NCI-H446 (cell line): ENCODE measurements around the gene LGALS9.
A peak's percentile ranks its signal among the peaks of the same experiment; 100 is the strongest.
"Not testable (repeated sequence)": the region's sequence is repeated elsewhere in the genome, so short reads cannot be mapped to it uniquely, and the experiment has no call there.

Source experiments
- DNase-seq, 2 experiments: peaks; one replicate each; lab custom pipeline; 2025; lab: John Stamatoyannopoulos, UW

The LGALS9 gene

DNA sequence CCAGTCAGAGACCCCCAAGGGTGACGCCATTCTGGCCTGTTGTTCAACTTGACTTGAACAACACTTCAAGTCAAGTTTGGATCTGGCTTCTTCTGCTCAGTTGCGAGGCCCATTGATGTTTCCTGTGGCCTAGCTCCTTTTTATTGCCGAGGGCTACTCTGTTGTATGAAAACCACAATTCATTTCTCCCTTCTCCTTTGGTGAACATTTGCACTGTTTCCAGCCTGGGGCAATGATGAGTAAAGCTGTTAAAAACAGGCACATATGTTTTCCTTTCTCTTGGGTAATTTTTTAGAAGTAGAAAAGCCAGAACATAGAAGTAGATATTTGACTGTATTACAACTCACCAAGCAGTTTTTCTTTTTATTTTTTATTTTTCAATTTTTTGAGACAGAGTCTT is 1.7 kb upstream of the LGALS9 start:
- DNase-seq = not testable (repeated sequence)

GRCh38 chr17:27631411-27631760 is 398 bp downstream of the LGALS9 start:
- no peak for DNase-seq

- DNase-seq = no peak
Observed at GRCh38 chr17:27631897-27632725, 1.1 kb downstream of the LGALS9 start.

DNA sequence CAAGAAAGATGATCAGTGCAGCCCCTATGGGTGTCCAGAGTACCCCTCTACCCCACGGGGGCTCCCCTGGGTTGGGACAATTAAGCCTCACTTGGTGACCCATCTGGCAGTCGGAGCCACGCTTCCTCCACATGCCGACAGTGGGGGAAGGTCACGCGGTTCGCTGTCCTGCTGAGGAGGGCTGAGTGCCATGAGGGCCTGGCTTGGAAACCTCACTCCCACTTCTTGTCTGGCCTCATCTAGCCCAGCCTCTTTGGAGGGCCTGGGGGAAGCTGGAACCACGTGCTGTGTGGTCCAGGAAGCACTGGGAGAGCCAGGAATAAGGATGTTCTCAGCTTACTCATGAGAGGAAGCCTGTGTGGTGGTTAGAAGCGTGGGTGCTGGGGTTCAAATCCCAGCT is 1.8 kb downstream of the LGALS9 start:
- DNase-seq = not testable (repeated sequence)

- DNase-seq = no peak
Observed at GRCh38 chr17:27633312-27634025, 2.5 kb downstream of the LGALS9 start.

DNA sequence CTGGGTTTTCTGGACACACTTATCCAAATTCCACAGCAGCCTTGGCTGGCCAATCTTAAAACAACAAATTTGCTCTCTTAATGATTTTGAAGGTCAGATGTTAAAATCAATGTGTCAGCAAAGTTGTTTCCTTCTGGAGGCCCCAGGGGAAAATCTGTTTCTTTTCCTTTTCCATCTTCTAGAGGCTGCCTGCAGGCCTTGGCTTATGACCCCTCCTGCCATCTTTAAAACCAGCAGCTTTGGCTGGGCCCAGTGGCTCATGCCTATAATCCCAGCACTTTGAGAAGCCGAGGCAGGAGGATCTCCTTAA is 3.0 kb downstream of the LGALS9 start:
- no peak for DNase-seq

- DNase-seq = no peak
Observed at GRCh38 chr17:27634776-27635175, 3.8 kb downstream of the LGALS9 start.

DNA sequence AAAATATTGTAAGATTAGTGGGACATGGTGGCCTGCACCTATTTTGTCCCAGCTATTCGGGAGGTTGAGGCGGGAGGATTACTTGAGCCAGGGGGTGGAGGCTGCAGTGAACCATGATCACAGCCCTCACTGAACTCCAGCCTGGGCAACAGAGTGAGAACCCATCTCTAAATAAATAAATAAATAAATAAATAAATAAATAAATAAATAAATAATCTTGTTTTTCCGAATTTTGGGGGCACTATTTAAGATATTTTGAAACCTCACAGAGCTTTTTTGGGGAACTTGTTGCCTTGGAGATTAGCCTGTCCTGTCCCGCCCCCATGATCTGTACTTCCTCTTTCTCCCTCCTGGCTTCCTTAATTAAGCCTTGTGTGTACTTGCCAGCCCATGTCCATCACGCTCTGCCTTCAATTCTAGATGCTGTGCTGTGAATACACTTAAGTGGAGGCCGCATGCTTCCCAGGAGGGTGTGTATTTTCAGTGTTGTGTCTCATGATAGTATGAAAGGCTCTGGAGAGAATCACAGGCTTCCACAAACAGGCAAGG is 4.4 kb downstream of the LGALS9 start:
- no peak for DNase-seq

- not testable (repeated sequence) for DNase-seq
Observed at GRCh38 chr17:27636005-27636520, 5.1 kb downstream of the LGALS9 start.

- DNase-seq = not testable (repeated sequence)
Observed at GRCh38 chr17:27637818-27638217, 6.8 kb downstream of the LGALS9 start.

DNA sequence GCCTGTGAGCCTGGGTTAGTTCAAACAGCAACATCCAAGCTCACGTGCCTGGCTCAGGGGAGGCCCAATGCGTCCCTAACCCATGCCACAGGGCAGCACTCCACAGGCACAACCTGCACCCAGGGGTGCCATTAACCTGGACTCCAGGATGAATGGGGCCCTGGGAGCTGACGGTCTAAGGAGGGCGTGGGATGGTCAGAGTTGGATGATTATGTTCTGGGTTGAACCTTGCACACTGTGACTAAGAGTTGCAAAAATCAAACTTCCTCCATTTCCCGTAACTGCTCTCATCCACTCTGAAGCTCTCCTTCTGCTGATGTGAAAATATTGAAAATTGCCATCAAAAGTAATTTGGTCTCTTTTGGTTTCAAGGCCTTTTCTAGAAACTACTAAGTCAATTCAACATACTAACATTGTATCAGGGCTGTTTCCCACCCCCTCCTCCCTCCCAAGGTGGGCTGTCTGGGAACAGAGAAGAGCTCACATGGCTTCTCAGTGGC is 7.5 kb downstream of the LGALS9 start:
- DNase-seq = not testable (repeated sequence)

DNA sequence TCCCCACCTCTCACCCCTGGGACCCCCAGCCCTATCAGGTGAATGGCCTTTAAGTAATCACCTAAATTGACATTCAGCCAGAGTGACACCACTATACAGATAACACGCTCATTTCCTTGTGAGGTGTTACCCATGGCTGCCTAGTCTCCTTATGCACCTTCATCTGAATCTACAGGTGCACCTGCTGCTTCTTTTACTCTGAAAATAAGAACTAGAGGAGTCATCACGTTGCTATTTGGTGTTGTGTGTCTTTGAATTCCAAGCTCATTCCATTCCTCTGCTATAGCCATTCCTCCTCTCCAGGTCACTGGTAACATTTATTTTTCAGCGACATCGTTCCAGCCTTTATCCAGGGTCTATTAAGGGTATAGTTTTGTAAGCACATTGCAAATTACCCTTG is 9.8 kb downstream of the LGALS9 start:
- no peak for DNase-seq

DNA sequence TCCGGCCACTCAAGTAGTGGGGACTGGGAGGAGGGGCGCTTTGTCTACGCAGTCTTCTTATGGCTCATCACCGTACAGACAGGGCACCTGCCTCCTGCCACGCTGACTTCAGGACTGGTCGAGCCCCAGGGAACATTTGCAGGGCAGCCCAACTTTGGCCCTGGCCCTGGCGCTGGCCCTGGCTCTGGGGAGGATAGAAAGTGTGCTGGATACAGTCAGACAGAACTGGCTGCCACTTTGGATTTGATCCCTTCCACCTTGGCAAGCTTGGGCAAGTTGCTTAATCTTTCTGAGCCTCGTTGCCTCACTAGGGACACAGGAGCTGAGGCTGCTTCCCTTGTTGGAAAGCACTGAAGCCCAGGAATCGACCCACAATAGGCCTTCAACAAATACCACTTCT is 13.6 kb downstream of the LGALS9 start:
- DNase-seq = no peak

- DNase-seq = not testable (repeated sequence)
Observed at GRCh38 chr17:27645621-27646020, 14.6 kb downstream of the LGALS9 start.

GRCh38 chr17:27646232-27646631 is 15.2 kb downstream of the LGALS9 start:
- no peak for DNase-seq

DNA sequence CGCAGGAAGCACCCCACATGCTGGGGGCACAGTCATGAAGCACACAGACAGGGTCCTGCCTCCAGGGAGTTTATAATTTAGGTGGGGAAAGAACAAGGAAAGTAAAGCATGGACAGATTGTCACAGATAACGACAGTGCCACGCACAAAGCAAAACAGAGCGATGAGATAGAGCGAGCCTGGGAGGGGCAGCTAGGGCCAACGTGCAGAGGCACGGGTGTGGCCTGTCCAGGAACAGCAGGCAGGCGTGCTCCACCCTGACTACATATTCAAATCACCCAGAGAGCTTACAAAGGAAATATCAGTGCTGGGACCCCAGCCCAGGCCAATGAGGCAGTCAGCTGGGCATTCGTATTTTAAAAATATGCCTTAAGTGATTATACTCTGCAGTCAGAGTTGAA is 16.8 kb downstream of the LGALS9 start:
- no peak for DNase-seq

DNA sequence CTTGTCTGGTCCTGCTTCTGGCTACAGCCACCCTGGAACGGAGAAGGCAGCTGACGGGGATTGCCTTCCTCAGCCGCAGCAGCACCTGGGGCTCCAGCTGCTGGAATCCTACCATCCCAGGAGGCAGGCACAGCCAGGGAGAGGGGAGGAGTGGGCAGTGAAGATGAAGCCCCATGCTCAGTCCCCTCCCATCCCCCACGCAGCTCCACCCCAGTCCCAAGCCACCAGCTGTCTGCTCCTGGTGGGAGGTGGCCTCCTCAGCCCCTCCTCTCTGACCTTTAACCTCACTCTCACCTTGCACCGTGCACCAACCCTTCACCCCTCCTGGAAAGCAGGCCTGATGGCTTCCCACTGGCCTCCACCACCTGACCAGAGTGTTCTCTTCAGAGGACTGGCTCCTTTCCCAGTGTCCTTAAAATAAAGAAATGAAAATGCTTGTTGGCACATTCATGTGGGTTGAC is 18.2 kb downstream of the LGALS9 start:
- DNase-seq = not testable (repeated sequence)

- no peak for DNase-seq
Observed at GRCh38 chr17:27649929-27650328, 18.9 kb downstream of the LGALS9 start.

GRCh38 chr17:27650836-27651235 is 19.8 kb downstream of the LGALS9 start:
- no peak for DNase-seq

DNA sequence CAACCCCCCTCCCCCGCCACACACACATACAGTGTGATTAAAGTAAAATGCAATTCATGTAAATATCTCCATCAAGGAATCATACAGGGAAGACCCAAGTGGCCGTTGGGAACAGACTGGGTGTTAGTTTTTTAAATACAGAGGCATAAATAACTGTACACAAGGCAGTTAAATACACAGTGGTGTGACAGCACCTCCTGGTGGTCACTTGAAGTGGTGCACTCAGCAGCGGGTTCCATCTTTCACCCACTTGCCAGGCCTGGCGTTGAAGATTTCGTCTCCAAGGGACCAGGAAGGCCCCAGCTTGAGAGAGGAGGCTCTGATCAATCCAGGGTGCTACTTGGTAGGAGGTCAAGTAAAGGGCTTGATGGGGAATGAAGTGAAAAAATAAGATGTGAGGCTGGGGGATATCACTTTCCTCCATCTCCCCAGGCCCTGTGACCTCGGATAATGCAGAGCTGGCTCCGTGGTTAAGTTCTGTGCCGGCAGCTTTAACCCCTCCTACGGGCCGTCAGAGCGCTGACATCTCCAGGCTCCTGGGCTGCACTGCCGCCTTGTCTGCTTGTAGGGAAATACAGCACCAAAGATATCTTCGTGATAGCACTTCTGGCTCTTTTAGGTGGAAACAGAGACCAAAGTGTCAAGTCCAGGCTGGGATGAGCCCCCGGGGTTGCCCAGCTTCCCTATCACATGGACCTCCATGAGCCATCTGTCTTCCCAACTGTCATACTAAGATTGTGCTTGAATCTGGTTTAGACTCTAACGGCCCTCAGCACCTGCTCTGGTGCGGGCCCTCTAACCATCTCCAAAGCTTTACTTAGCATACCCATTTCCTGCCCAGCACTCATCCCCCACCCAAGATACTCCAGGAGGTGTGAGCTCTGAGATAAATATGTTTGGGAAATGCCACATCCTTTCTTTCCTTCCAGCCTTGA is 20.7 kb downstream of the LGALS9 start:
- DNase-seq = peak in 1 of 2 experiments; percentile 24

DNA sequence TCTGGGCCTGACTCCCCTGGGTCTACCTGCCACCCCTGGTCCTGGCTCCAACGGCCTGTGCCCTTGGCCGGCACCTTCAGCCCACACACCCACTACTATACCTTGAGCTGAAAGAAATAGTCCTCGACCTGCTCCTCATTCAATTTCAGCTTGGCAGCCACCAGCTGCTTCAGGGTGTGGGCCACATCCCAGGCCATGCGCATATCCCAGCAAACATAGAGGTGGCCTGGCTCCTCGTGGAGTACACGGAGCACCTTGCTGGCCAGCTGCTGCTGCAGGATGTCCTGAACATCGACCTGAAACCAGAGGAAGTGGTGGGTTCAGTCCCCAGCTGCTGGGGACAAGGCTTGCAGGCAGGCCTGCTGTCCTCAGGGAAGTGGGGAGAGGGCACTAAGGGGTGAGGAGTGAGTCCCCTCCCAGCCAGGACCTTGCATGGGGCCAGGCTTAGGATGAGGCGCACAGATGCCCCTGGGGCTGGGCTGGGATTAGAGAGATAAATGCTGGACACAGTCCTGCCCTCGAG is 22.5 kb downstream of the LGALS9 start:
- DNase-seq = not testable (repeated sequence)
